HUES48 (cell line): ENCODE measurements around the gene RAPGEF6.
"Not testable (repeated sequence)": the region's sequence is repeated elsewhere in the genome, so short reads cannot be mapped to it uniquely, and the experiment has no call there.

Experiments
- H3K27ac ChIP-seq: one replicate; pipeline ENCODE4 v1.7.0; 2013; ENCODE audit warnings: low read depth, low read length, inconsistent platforms
- H3K27me3 ChIP-seq: 2 replicates; pipeline ENCODE4 v1.6.1; 2013; ENCODE audit warnings: mild to moderate bottlenecking, low read length; ENCODE audit not compliant: control insufficient read depth, insufficient read depth
- H3K36me3 ChIP-seq: 2 replicates; pipeline ENCODE4 v1.6.1; 2013; ENCODE audit warnings: low read length; ENCODE audit not compliant: control insufficient read depth, insufficient read depth
- H3K4me1 ChIP-seq: 2 replicates; pipeline ENCODE4 v1.6.1; 2013; ENCODE audit warnings: mild to moderate bottlenecking, low read length; ENCODE audit not compliant: control insufficient read depth, insufficient read depth
- H3K4me3 ChIP-seq: 2 replicates; pipeline ENCODE4 v1.5.1; 2013; ENCODE audit warnings: mild to moderate bottlenecking, low read depth, low read length
- H3K9ac ChIP-seq: 2 replicates; pipeline ENCODE4 v1.6.1; 2013; ENCODE audit warnings: mild to moderate bottlenecking, low read depth, low read length, moderate library complexity
- H3K9me3 ChIP-seq: 2 replicates; pipeline ENCODE4 v1.6.1; 2013; ENCODE audit warnings: low read length; ENCODE audit not compliant: control insufficient read depth, insufficient read depth

RAPGEF6 gene

GRCh38 chr5:131608597-131608996, 26.4 kb downstream of the RAPGEF6 start:
- Histone ChIP-seq H3K9me3 (no peaks in the 10 kb centered on the region), H3K9ac (no peak overlapping the region), H3K4me3 (no peak overlapping the region), H3K27ac (no peak overlapping the region), H3K27me3 (no peaks in the 10 kb centered on the region), H3K36me3 (no peaks in the 10 kb centered on the region), H3K4me1 (peaks cover 19% of the 10 kb centered on the region)

- Histone ChIP-seq H3K36me3 (peaks cover 2% of the 10 kb centered on the region), H3K4me3 (no peak overlapping the region), H3K4me1 (peaks cover 19% of the 10 kb centered on the region), H3K9me3 (no peaks in the 10 kb centered on the region), H3K27me3 (no peaks in the 10 kb centered on the region), H3K9ac (no peak overlapping the region), H3K27ac (no peak overlapping the region)
Observed at GRCh38 chr5:131607903-131608540, 27.0 kb downstream of the RAPGEF6 start.

GRCh38 chr5:131607418-131607817, 27.6 kb downstream of the RAPGEF6 start:
- no peaks in the 10 kb centered on the region for H3K9me3 ChIP-seq
- H3K9ac ChIP-seq = no peak overlapping the region
- no peaks in the 10 kb centered on the region for H3K27me3 ChIP-seq
- H3K4me3 ChIP-seq = no peak overlapping the region
- peaks cover 19% of the 10 kb centered on the region for H3K4me1 ChIP-seq
- no peak overlapping the region for H3K27ac ChIP-seq
- H3K36me3 ChIP-seq = peaks cover 6% of the 10 kb centered on the region

GRCh38 chr5:131605086-131605485, 29.9 kb downstream of the RAPGEF6 start:
- Histone ChIP-seq H3K4me1 (peaks cover 12% of the 10 kb centered on the region), H3K9ac (no peak overlapping the region), H3K9me3 (no peaks in the 10 kb centered on the region), H3K27ac (no peak overlapping the region), H3K36me3 (peaks cover 6% of the 10 kb centered on the region), H3K27me3 (no peaks in the 10 kb centered on the region), H3K4me3 (no peak overlapping the region)

GRCh38 chr5:131595088-131596033, 39.7 kb downstream of the RAPGEF6 start:
- H3K4me3 ChIP-seq = no peak overlapping the region
- H3K36me3 ChIP-seq = no peaks in the 10 kb centered on the region; the same call in 1 of the 2 replicates
- no peak overlapping the region for H3K9ac ChIP-seq
- no peaks in the 10 kb centered on the region for H3K4me1 ChIP-seq
- no peak overlapping the region for H3K27ac ChIP-seq
- H3K27me3 ChIP-seq = no peaks in the 10 kb centered on the region
- H3K9me3 ChIP-seq = no peaks in the 10 kb centered on the region; the same call in 1 of the 2 replicates

GRCh38 chr5:131593921-131594320, 41.1 kb downstream of the RAPGEF6 start:
- Histone ChIP-seq H3K9ac (no peak overlapping the region), H3K27ac (no peak overlapping the region), H3K4me3 (no peak overlapping the region), H3K27me3 (no peaks in the 10 kb centered on the region), H3K9me3 (no peaks in the 10 kb centered on the region; the same call in 1 of the 2 replicates), H3K36me3 (no peaks in the 10 kb centered on the region; the same call in 1 of the 2 replicates), H3K4me1 (peaks cover 4% of the 10 kb centered on the region; the same call in 1 of the 2 replicates)

- not testable (repeated sequence) for H3K27me3 ChIP-seq
Observed at GRCh38 chr5:131593436-131593835, 41.6 kb downstream of the RAPGEF6 start.

GRCh38 chr5:131589510-131590348, 45.3 kb downstream of the RAPGEF6 start:
- no peaks in the 10 kb centered on the region for H3K9me3 ChIP-seq
- no peak overlapping the region for H3K27ac ChIP-seq
- no peaks in the 10 kb centered on the region for H3K27me3 ChIP-seq
- no peaks in the 10 kb centered on the region for H3K36me3 ChIP-seq
- no peak overlapping the region for H3K9ac ChIP-seq
- peaks cover 9% of the 10 kb centered on the region for H3K4me1 ChIP-seq
- H3K4me3 ChIP-seq = no peak overlapping the region

More at GRCh38 chr5:131593436-131593835, 41.6 kb downstream of the RAPGEF6 start:
- not testable (repeated sequence) for H3K4me3 ChIP-seq, H3K4me1 ChIP-seq, H3K36me3 ChIP-seq, H3K27ac ChIP-seq, H3K9me3 ChIP-seq, H3K9ac ChIP-seq

GRCh38 chr5:131587541-131587940, 47.5 kb downstream of the RAPGEF6 start:
- no peak overlapping the region for H3K9ac ChIP-seq
- no peaks in the 10 kb centered on the region for H3K27me3 ChIP-seq
- no peaks in the 10 kb centered on the region for H3K9me3 ChIP-seq
- H3K4me1 ChIP-seq = peaks cover 14% of the 10 kb centered on the region
- no peaks in the 10 kb centered on the region for H3K36me3 ChIP-seq
- no peak overlapping the region for H3K4me3 ChIP-seq
- no peak overlapping the region for H3K27ac ChIP-seq

- Histone ChIP-seq H3K27ac (no peak overlapping the region), H3K4me3 (no peak overlapping the region), H3K27me3 (no peaks in the 10 kb centered on the region), H3K4me1 (peaks cover 11% of the 10 kb centered on the region), H3K9me3 (peaks cover 11% of the 10 kb centered on the region), H3K36me3 (no peaks in the 10 kb centered on the region), H3K9ac (no peak overlapping the region)
Observed at GRCh38 chr5:131581702-131582101, 53.3 kb downstream of the RAPGEF6 start.
